ENCODE data around the gene AGBL5. TPM values are rescaled to one million over a fixed set of nuclear protein-coding genes. Genes with fewer than 3 reads are reported as not detected.

Gene AGBL5
- total and polyA plus RNA-seq, 2 donors (not counting 1 experiment from before 2014, with no cell fraction given), result 10.0 to 17.5 TPM

DNA sequence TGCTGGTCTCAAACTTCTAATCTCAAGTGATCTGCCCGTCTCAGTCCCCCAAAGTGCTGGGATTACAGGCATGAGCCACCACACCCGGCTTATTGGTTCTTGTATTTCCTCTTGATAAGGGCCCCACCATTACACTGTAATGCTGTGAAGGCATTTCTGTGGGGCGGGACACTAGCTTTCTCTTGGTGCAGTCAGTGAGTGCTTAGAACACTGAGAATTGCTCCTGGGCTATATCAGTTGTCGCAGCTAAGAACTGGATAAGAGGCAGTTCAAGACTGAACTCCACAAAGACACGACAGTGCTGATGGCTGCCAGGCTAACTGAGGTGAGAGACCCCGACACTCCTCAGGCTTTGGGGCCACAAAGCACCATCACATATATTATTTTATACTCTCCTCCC is 37.2 kb downstream of the AGBL5 start:
- intact Hi-C loops (cut with micrococcal nuclease), result loop anchor here (5.0 to 10.0 kb wide), 4 partner anchors 126 to 1786 kb away; partner anchors contain the start of genes ASXL2, CENPA and TRMT61B
- H3K4me3 Mint-ChIP-seq, result no peak overlapping the region
- H2AFZ ChIP-seq (ENCODE audit: insufficient read depth, low read depth, low read length, poor library complexity, severe bottlenecking), result no peak overlapping the region

More for the DNA sequence above, 37.2 kb downstream of the AGBL5 start:
- no peaks in the 10 kb centered on the region for H3K9me3 ChIP-seq (ENCODE audit: control extremely low read depth in 1 of 3, control insufficient read depth in 2 of 3, insufficient read depth in 1 of 3, low read length in 2 of 3)
- H3K79me2 ChIP-seq (ENCODE audit: control insufficient read depth, insufficient read depth, low read length), result peaks cover 4% of the 10 kb centered on the region
- no peaks in the 10 kb centered on the region for H4K20me1 ChIP-seq (ENCODE audit: control insufficient read depth, insufficient read depth, low read length, poor library complexity, severe bottlenecking)
- DNase-seq (no peak), ATAC-seq (ENCODE audit: low read depth) (no peak)
- H3K9ac ChIP-seq (ENCODE audit: low read length), result no peak overlapping the region
- peaks cover 13 to 20% of the 10 kb centered on the region in 2 donors for H3K4me1 ChIP-seq (ENCODE audit: control insufficient read depth in 2 of 2, insufficient read depth in 2 of 2, low read length in 2 of 2)
- H3K4me3 ChIP-seq (ENCODE audit: control extremely low read depth in 1 of 5, extremely low read depth in 1 of 5, insufficient read depth in 1 of 5, low read depth in 2 of 5, low read length in 4 of 5), result no peak overlapping the region
- ChIA-PET CTCF (interaction anchor here (0.6 kb wide), 1 partner anchor 244 kb away, joined by 4 read pairs; no protein-coding TSS in a partner anchor), POLR2A (no interaction called here)
- no peak overlapping the region for H3K27ac ChIP-seq (ENCODE audit: low read length in 2 of 2)
- H3K27me3 ChIP-seq (replicated peaks in 1 of 4; ENCODE audit: control extremely low read depth in 1 of 4, control insufficient read depth in 3 of 4, insufficient read depth in 4 of 4, low read length in 3 of 4), result no peaks in the 10 kb centered on the region
- no peak for TF ChIP-seq EZH2 (IDR thresholded peaks at IDR 0.05; ENCODE audit: borderline replicate concordance, insufficient read depth, low read depth, low read length, poor library complexity, severe bottlenecking)
- TF ChIP-seq, protein P1, sequence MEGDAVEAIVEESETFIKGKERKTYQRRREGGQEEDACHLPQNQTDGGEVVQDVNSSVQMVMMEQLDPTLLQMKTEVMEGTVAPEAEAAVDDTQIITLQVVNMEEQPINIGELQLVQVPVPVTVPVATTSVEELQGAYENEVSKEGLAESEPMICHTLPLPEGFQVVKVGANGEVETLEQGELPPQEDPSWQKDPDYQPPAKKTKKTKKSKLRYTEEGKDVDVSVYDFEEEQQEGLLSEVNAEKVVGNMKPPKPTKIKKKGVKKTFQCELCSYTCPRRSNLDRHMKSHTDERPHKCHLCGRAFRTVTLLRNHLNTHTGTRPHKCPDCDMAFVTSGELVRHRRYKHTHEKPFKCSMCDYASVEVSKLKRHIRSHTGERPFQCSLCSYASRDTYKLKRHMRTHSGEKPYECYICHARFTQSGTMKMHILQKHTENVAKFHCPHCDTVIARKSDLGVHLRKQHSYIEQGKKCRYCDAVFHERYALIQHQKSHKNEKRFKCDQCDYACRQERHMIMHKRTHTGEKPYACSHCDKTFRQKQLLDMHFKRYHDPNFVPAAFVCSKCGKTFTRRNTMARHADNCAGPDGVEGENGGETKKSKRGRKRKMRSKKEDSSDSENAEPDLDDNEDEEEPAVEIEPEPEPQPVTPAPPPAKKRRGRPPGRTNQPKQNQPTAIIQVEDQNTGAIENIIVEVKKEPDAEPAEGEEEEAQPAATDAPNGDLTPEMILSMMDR (IDR thresholded peaks at IDR 0.05), result no peak
- no peaks in the 10 kb centered on the region for H3K27me3 Mint-ChIP-seq
- H3K4me1 Mint-ChIP-seq, result peaks cover 18% of the 10 kb centered on the region
- H3K4me2 ChIP-seq (replicated peaks; ENCODE audit: low read depth, low read length, poor library complexity, severe bottlenecking), result no peak overlapping the region
- no peaks in the 10 kb centered on the region for H3K9me3 Mint-ChIP-seq (ENCODE audit: insufficient read depth)
- H3K36me3 ChIP-seq (replicated peaks in 1 of 2; ENCODE audit: control extremely low read depth in 1 of 2, control insufficient read depth in 1 of 2, extremely low read depth in 1 of 2, insufficient read depth in 2 of 2, low read length in 1 of 2), result no peaks in the 10 kb centered on the region
- no peak overlapping the region for H3K27ac Mint-ChIP-seq
- WGBS (ENCODE audit: insufficient coverage), result 92% methylated on average over 5 of the region's 6 CpGs
